Lung (tissue), 11 donors: ENCODE measurements around the gene TARP.

Experiments
- ATAC-seq: fragments of 200-7000 bp; cut with Tn5 transposase; one replicate; pipeline ENCODE4 v1.9.1; 2020; ENCODE audit warnings: moderate number of reproducible peaks; ENCODE audit not compliant: insufficient read depth, low FRiP score
- DNase-seq, 3 donors: peaks; one replicate each; pipeline ENCODE4 v3.0.0-alpha.2; 2013 to 2017
- H3K27ac ChIP-seq, 2 donors: one replicate each; pipeline ENCODE4 v1.5.1; 2013; ENCODE audit warnings: mild to moderate bottlenecking in 2 of 2, moderate library complexity in 2 of 2, control low read depth in 1 of 2, inconsistent platforms in 1 of 2, low read depth in 1 of 2, low read length in 1 of 2
- H3K27me3 ChIP-seq, 3 donors: one replicate each; pipeline ENCODE4 v1.5.1; 2013; ENCODE audit warnings: low read length in 2 of 3; ENCODE audit not compliant: control insufficient read depth in 3 of 3, insufficient read depth in 3 of 3
- H3K36me3 ChIP-seq, 4 donors: one replicate each; pipeline ENCODE4 v1.5.1; 2013; ENCODE audit warnings: low read length in 4 of 4, mild to moderate bottlenecking in 1 of 4, moderate library complexity in 1 of 4; ENCODE audit not compliant: control insufficient read depth in 4 of 4, insufficient read depth in 4 of 4
- H3K4me1 ChIP-seq, 5 donors: one replicate each; pipeline ENCODE4 v1.5.1; 2013; ENCODE audit warnings: low read length in 5 of 5, mild to moderate bottlenecking in 2 of 5, moderate library complexity in 1 of 5; ENCODE audit not compliant: control insufficient read depth in 5 of 5, insufficient read depth in 5 of 5
- H3K4me3 ChIP-seq: one replicate; pipeline ENCODE4 v1.5.1; 2013; ENCODE audit warnings: mild to moderate bottlenecking, control low read depth, moderate library complexity
- H3K9ac ChIP-seq, 2 donors: one replicate each; pipeline ENCODE4 v1.5.1; 2013; ENCODE audit warnings: low read length in 2 of 2, control low read depth in 1 of 2; ENCODE audit not compliant: insufficient read depth in 1 of 2
- H3K9me3 ChIP-seq, 4 donors: one replicate each; pipeline ENCODE4 v1.5.1; 2013; ENCODE audit warnings: low read length in 3 of 4, mild to moderate bottlenecking in 1 of 4, moderate library complexity in 1 of 4; ENCODE audit not compliant: control insufficient read depth in 4 of 4, insufficient read depth in 3 of 4
- CTCF ChIP-seq: IDR thresholded peaks from 2 replicates; pipeline ENCODE4 v1.5.1; 2012; ENCODE audit warnings: mild to moderate bottlenecking; ENCODE audit errors: control extremely low read depth, extremely low read depth
- WGBS, 2 donors: extraction: QIAGEN DNeasy Blood & Tissue Kit; methylation state at CpG; one replicate each; pipeline ENCODE4 v1.1.7; 2013; 5-methylcytosine and 5-hydroxymethylcytosine counted together
- donor health status: control.
- donor health status: control.
- donor health status: Bipolar disorder and iron deficiency.
- donor health status: healthy.
- donor health status: DM: yes; HTN: yes; CAD: no.

TARP gene

DNA sequence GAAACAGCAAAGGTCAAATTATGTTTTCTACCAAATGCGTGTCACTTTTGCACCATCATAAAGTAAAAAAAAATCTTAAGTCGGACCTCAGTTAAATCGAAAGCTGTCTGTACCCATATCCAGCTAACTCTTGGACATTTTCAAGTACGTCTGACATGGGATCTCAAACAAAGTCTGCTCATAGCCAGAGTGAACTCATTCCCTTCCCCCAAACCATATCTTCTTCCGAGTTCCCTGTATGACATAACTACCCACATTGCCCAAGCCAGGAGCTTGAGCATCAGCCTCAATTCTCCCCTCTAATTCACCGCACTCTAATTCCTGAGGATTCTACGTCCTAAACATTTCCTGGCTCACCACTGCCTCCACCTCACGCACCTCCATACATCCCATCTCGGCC, 44.8 kb upstream of the TARP start:
- no peak overlapping the region for H3K9ac ChIP-seq
- no peak for DNase-seq
- H3K36me3 ChIP-seq = no peaks in the 10 kb centered on the region
- WGBS, 2 donors = 46 to 52% methylated on average over 9 of the region's 9 CpGs
- H3K9me3 ChIP-seq = no peaks in the 10 kb centered on the region
- no peak for TF ChIP-seq CTCF
- peaks cover 0 to 6% (median 0%) of the 10 kb centered on the region in 5 donors for H3K4me1 ChIP-seq
- peak overlapping the region in 1 of 2 donors; percentile 11 for H3K27ac ChIP-seq
- no peak overlapping the region for H3K4me3 ChIP-seq
- no peak for ATAC-seq
- no peaks in the 10 kb centered on the region for H3K27me3 ChIP-seq

- Histone ChIP-seq H3K27ac (no peak overlapping the region), H3K27me3 (no peaks in the 10 kb centered on the region), H3K4me3 (no peak overlapping the region), H3K9me3 (no peaks in the 10 kb centered on the region), H3K4me1 (peaks cover 0 to 6% (median 0%) of the 10 kb centered on the region in 5 donors), H3K36me3 (no peaks in the 10 kb centered on the region), H3K9ac (no peak overlapping the region)
- no peak for ATAC-seq
- 43 to 66% methylated on average over 9 of the region's 9 CpGs for WGBS, 2 donors
- DNase-seq = no peak
- no peak for TF ChIP-seq CTCF
These were observed 44.1 kb upstream of the TARP start for GRCh38 chr7:38317515-38317914.

- Histone ChIP-seq H3K36me3 (no peaks in the 10 kb centered on the region), H3K27me3 (no peaks in the 10 kb centered on the region), H3K4me3 (no peak overlapping the region), H3K4me1 (peaks cover 0 to 6% (median 0%) of the 10 kb centered on the region in 5 donors), H3K27ac (no peak overlapping the region), H3K9me3 (no peaks in the 10 kb centered on the region), H3K9ac (no peak overlapping the region)
- no peak for ATAC-seq
- peak in 2 of 3 donors; percentile 35 to 47 for DNase-seq
- TF ChIP-seq CTCF = no peak
- WGBS, 2 donors = 67 to 72% methylated on average over 8 of the region's 8 CpGs
These were observed 43.4 kb upstream of the TARP start for GRCh38 chr7:38316733-38317360.

- H3K9me3 ChIP-seq = no peaks in the 10 kb centered on the region
- no peak for TF ChIP-seq CTCF
- ATAC-seq (no peak), DNase-seq (no peak)
- 45 to 75% methylated on average over 3 of the region's 3 CpGs for WGBS, 2 donors
- no peaks in the 10 kb centered on the region for H3K36me3 ChIP-seq
- no peaks in the 10 kb centered on the region for H3K27me3 ChIP-seq
- peaks cover 0 to 12% (median 0%) of the 10 kb centered on the region in 5 donors for H3K4me1 ChIP-seq
- H3K4me3 ChIP-seq = no peak overlapping the region
- no peak overlapping the region for H3K9ac ChIP-seq
- no peak overlapping the region for H3K27ac ChIP-seq
These were observed 42.0 kb upstream of the TARP start for GRCh38 chr7:38315410-38315809.
